Jurkat, Clone E6-1 (cell line): ENCODE data around the gene RBM26. TPM values are rescaled to one million over a fixed set of nuclear protein-coding genes. Genes with fewer than 3 reads are reported as not detected.

Experiments used
- DNase-seq: peaks from one replicate; pipeline ENCODE4 v3.0.0-alpha.2; 2011; ENCODE audit warnings: low read depth, low spot score
- H3K4me3 ChIP-seq: 2 replicates; pipeline ENCODE4 v1.5.1; 2011; ENCODE audit warnings: mild to moderate bottlenecking, low read length, control low read depth, moderate library complexity
- polyA plus RNA-seq: library from polyadenylated mRNA; unstranded; fragments of >200 nt; gene quantifications from one replicate; pipeline ENCODE4 v1.2.1, GENCODE V29; 2012; ENCODE audit warnings: missing spikeins; ENCODE audit not compliant: insufficient read length, insufficient read depth

The RBM26 gene, protein sequence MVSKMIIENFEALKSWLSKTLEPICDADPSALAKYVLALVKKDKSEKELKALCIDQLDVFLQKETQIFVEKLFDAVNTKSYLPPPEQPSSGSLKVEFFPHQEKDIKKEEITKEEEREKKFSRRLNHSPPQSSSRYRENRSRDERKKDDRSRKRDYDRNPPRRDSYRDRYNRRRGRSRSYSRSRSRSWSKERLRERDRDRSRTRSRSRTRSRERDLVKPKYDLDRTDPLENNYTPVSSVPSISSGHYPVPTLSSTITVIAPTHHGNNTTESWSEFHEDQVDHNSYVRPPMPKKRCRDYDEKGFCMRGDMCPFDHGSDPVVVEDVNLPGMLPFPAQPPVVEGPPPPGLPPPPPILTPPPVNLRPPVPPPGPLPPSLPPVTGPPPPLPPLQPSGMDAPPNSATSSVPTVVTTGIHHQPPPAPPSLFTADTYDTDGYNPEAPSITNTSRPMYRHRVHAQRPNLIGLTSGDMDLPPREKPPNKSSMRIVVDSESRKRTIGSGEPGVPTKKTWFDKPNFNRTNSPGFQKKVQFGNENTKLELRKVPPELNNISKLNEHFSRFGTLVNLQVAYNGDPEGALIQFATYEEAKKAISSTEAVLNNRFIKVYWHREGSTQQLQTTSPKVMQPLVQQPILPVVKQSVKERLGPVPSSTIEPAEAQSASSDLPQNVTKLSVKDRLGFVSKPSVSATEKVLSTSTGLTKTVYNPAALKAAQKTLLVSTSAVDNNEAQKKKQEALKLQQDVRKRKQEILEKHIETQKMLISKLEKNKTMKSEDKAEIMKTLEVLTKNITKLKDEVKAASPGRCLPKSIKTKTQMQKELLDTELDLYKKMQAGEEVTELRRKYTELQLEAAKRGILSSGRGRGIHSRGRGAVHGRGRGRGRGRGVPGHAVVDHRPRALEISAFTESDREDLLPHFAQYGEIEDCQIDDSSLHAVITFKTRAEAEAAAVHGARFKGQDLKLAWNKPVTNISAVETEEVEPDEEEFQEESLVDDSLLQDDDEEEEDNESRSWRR
- 30.5 TPM for polyA plus RNA-seq

- H3K4me3 ChIP-seq = peak within 1 kb of the TSS; percentile 63
- peak; percentile 95 for DNase-seq
Observed at GRCh38 chr13:79405831-79406596, at the start of gene RBM26. RBM26 (minus strand) TSS chr13:79406255; CDS start chr13:79405774, 481 bp downstream.

- H3K4me3 ChIP-seq = no peak overlapping the region
- DNase-seq = no peak
Observed at GRCh38 chr13:79455331-79455730, 49.3 kb upstream of the RBM26 start.

DNA sequence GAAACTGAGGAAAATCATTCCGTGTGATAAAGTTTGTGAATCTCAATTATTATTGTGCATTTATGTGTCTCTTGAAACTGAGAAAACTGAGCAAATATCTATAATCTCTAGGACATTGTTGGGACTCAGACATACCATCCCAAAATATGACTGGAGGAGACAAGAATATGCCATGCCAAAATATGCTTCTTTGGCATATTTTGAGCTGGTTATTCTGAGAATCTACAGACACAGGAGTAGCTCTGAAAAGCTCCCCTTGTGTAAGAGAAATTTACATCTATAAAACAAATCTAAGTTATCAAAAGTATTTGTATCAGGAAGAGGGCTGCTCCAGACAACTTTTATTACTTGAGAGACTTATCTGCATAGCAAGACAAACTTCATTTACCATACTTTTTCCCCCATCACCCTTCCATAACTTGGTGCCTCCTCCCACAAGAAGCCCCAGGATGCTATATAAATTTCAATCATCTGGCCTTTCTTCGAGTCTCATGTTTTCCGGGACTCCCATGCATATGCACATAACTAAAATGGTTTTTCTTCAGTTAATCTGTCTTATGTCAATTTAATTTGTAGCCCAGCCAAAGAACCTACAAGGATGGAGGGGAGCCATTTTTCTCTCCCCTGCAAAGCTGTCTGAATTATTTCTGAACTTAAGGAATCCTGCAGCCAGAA lies 46.3 kb upstream of the RBM26 start:
- DNase-seq = no peak
- H3K4me3 ChIP-seq = no peak overlapping the region

GRCh38 chr13:79451500-79451962 lies 45.5 kb upstream of the RBM26 start:
- DNase-seq = peak; percentile 61
- H3K4me3 ChIP-seq = no peak overlapping the region

DNA sequence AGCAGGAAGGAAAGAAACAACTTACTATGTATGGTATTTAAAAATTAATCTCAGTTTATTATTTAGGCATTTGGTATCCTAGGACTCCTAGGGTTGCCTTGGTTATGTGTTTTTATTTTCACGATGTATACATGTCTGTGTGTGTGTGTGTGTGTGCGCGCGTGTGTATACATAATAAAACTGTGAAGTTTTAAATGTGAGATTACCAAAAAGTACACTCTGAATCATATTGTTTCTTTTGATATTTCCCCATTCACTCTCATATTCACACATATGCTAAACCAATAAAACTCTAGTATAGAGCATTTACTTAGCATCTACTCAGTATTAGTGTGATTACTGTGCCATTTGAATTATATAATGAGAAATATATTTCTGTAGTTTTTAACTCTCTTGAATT lies 44.1 kb upstream of the RBM26 start:
- no peak for DNase-seq
- H3K4me3 ChIP-seq = no peak overlapping the region

- no peak for DNase-seq
- no peak overlapping the region for H3K4me3 ChIP-seq
Observed at GRCh38 chr13:79448413-79448812, 42.4 kb upstream of the RBM26 start.

GRCh38 chr13:79447741-79448140 lies 41.7 kb upstream of the RBM26 start:
- no peak overlapping the region for H3K4me3 ChIP-seq
- DNase-seq = no peak

DNA sequence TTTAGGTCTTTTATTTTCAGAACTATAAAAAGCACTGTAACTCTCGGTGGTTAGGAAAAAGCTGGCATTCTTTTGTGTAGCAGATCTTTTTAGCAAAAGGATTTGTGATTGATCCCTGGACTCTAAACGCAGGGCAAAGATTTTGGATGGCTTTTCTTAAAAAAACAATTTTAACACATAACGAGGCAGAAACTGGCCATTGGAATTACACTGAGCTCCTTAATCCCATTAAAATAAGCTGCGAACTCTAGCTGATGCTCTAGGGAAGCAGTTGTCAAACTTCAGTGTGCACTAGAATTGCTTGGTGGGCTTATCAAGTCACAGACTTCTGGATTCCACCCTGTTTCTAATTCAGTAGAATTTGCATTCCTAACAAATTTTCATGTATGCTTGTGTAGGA lies 41.1 kb upstream of the RBM26 start:
- no peak overlapping the region for H3K4me3 ChIP-seq
- DNase-seq = no peak

DNA sequence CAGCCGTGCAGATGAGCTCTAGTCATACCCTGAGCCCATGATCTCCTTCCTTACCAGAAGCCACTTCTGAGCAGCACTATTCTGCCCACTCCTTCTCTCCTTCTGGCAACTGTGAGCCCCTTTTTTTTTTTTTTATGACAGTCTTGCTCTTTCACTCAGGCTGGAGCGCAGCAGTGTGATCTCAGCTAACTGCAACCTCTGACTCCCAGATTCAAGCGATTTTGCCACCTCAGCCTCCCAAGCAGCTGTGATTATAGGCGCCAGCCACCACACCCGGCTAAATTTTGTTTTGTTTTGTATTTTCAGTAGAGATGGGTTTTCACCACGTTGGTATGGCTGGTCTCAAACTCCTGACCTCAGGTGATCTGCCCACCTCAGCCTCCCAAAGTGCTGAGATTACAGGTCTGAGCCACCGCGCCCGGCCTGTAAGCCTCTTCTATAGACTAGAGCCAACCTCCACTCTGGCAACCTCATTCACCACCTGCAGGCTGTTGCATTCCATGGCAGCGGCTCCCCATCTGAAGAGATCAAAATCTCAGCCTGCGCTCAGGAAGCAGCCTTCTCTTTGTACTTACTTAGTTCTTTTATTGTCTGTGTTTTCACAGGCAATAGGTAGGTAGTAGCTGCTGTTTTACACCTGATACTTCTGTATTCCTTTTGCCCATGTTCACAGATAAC lies 40.1 kb upstream of the RBM26 start:
- peak; percentile 34 for DNase-seq
- no peak overlapping the region for H3K4me3 ChIP-seq

DNA sequence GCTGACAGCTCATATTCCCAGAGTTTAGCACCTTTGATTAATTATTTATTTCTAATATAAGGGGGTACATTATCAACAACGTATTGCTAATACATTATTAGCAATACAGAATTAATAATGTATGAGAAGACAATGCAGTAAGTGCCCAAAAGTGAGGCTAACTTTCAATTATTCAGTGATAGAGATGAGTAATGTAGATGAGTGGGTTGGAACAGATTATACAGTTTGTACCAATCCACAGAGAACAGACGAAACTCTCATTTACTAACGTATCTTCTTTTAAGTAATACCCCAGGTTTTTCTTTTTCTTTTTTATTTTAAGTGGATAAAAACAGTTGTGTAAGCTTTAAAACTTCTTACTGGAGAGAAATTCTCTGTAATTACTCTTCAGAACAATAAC lies 36.7 kb upstream of the RBM26 start:
- DNase-seq = no peak

GRCh38 chr13:79442221-79442620 lies 36.2 kb upstream of the RBM26 start:
- no peak for DNase-seq
- no peak overlapping the region for H3K4me3 ChIP-seq

More for the DNA sequence above, 36.7 kb upstream of the RBM26 start:
- H3K4me3 ChIP-seq = no peak overlapping the region

DNA sequence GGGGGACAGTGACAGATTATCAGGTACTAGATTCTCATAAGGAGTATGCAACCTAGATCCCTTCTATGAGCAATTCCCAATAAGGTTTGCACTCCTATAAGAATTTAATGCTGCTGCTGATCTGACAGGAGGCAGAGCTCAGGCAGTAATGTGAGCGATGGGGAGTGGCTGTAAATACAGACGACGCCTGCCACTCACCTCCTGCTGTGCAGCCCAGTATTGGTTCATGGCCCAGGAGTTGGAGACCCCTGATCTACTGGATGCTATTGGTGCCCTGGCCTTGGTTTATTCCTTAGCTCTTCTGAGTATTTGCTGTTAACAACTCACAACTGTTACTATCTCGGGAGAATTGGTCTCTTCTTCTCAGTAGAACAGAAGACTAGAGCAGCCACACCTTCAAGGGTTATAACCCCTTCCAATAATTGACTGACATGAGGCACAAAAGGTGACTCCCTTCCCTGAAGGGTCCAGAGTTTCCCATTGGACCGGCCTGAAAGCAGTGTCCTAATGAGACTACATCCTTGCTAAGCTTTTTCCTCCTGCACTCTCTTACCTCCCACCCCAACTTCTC lies 35.0 kb upstream of the RBM26 start:
- DNase-seq = no peak
- no peak overlapping the region for H3K4me3 ChIP-seq

DNA sequence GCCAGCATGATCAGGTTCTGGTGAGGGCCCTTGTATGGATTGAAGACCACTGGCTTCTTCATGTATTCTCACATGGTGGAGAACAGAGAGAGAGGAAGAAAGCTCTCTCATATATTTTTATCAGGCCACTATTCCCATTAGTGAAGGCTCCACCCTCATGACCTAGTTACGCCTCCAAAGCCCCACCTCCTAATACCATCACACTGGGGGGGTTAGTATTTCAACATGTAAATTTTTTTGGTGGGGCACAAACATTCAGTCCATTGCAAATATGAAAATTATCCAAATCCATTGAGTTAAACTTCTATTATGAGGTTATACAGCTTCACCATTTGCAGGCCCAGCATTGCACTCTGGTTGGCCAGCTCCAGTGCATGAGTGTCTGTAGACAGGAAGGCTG lies 33.2 kb upstream of the RBM26 start:
- H3K4me3 ChIP-seq = no peak overlapping the region
- DNase-seq = no peak

DNA sequence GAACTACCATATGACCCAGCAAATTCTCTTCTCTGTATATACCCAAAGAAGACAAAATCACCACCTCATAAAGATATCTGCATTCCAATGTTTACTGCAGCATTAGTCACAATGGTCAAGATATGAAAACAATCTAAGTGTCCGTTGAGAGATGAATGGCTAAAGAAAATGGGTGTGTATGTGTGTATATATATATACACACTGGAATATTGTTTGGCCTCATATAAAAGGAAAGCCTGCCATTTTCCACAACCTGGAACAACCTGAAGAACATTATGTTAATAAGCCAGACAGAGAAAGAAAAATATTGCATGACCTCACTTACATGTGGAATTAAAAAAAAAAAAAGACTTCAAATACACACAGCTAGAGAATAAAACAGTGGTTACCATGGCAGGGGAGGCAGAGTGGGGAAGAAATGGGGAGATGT lies 29.5 kb upstream of the RBM26 start:
- DNase-seq = no peak
- H3K4me3 ChIP-seq = no peak overlapping the region

GRCh38 chr13:79434556-79434955 lies 28.5 kb upstream of the RBM26 start:
- DNase-seq = no peak
- H3K4me3 ChIP-seq = no peak overlapping the region

GRCh38 chr13:79432992-79433391 lies 26.9 kb upstream of the RBM26 start:
- H3K4me3 ChIP-seq = no peak overlapping the region
- DNase-seq = no peak

DNA sequence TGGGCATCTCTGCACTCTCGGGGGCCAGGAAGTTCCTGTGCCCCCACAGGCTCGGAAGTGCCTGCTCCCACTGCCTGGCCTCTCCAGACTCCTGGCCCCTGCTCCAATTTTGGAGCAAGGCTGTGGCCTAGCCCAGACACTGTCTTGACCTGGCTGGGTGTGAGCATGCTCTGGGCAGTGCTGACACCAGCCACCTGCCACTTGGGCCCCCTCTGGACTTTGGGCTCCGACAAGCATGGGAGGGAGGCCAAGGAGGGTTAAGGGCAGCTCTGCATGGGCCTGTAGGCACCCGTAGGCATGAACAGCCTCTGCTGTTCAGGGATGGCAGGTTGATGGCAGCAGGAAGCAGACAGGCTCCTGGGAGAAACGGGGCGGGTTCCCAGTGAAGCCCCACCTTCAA lies 26.0 kb upstream of the RBM26 start:
- no peak for DNase-seq
- H3K4me3 ChIP-seq = no peak overlapping the region

GRCh38 chr13:79429309-79429708 lies 23.3 kb upstream of the RBM26 start:
- H3K4me3 ChIP-seq = no peak overlapping the region
- no peak for DNase-seq
